RKO (cell line): ENCODE results near the gene TNFRSF12A.
A peak's percentile ranks its signal among the peaks of the same experiment; 100 is the strongest.
"Not testable (repeated sequence)": the region's sequence is repeated elsewhere in the genome, so short reads cannot be mapped to it uniquely, and the experiment has no call there.

Experiments used
- DNase-seq: peaks from one replicate; pipeline ENCODE4 v3.0.0-alpha.2; 2016; ENCODE audit warnings: low spot score

The TNFRSF12A gene

DNA sequence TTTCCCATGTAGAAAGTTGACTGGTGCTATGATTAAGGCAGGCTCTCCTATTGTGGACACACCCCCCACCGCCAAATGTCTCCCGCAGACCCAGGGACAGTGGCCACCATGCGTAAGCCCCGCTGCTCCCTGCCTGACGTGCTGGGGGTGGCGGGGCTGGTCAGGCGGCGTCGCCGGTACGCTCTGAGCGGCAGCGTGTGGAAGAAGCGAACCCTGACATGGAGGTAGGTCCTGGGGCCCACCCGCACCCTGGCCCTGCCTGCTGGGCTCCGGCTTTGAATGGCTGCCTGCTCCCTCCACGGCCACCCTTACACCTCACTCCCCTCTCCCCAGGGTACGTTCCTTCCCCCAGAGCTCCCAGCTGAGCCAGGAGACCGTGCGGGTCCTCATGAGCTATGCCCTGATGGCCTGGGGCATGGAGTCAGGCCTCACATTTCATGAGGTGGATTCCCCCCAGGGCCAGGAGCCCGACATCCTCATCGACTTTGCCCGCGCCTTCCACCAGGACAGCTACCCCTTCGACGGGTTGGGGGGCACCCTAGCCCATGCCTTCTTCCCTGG lies 29.8 kb downstream of the TNFRSF12A start:
- no peak for DNase-seq

DNA sequence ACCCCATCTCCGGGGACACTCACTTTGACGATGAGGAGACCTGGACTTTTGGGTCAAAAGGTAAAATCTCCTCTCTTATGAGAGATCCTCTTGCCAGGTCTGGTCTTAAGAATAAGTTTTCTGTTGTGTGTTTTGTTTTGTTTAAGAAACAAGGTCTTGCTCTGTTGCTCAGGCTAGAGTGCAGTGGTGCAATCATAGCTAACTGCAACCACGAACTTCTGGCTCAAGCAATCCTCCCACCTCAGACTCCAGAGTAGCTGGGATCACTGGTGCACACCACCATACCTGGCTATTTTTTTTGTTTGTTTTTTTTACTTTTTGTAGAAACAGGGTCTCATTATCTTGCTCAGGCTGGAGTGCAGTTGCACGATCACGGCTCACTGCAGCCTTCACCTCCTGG lies 30.3 kb downstream of the TNFRSF12A start:
- DNase-seq = no peak

DNA sequence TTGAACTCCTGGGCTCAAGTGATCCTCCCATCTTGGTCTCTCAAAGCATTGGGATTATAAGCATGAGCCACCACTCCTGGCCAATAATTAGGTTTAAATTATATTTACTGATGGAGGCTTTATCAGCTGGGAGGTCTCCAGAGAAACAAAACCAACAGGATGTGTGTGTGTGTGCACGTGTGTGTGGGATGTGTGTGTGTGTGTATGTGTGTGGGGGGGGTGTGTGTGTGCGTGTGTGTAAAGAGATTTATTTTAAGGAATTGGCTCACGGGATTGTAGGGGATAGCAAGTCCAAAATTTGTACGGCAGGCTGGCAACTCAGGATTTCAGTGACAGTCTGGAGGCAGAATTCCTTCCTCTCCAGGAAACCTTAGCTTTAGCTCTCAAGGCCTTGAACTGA lies 30.8 kb downstream of the TNFRSF12A start:
- no peak for DNase-seq

DNA sequence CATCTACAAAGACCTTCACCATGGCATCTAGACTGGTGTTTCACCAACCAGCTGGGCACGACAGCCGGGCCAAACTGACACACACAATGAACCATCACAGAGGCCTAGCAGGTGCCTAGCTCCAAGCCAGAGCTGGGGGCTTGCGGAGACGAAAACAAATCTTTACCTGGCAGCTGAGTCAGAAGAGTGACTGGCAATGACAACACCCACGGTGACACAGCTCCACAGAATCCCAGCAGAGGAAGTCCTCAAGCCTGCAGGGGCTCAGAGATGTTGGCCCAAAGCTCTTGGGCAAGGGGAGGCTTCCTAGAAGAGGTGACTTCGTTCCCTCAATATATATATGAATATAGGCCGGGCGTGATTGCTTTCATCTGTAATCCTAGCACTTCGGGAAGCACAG lies 31.3 kb downstream of the TNFRSF12A start:
- DNase-seq = no peak

DNA sequence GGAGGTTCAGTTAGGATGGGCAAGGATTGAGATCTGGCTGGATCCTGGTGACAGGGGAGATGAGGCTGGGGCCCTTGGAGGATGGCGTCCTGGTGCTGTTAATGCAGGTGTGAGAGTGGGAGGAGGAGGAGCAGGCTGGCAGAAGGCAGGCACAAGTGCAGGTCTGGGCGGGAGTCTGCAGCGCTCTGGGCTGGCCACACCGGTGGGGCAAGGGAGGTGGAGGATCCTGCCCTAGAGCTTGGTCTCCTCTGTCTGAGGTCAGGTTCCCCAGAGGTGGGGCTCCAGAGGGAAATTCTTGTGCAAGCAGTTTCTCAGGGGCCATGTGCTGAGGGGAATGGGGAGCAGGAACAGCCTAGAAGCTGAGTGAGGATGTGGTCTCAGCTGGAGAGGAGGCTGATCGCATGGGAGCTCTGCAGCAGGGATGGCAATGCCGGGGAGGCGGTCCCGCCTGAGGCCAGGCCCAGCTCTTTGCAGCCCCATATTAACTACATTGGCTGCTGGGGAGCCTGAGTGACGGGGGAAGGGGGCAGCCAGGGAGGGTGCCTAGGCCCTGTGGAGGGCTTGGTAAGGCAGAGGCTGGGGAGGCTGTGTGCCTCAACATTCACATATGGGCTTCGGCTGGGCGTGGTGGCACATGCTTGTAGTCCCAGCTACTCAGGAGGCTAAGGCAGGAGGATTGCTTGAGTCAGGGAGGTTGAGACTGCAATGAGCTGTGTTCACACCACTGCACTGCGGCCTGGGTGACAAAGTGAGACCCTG lies 32.6 kb downstream of the TNFRSF12A start:
- not testable (repeated sequence) for DNase-seq

DNA sequence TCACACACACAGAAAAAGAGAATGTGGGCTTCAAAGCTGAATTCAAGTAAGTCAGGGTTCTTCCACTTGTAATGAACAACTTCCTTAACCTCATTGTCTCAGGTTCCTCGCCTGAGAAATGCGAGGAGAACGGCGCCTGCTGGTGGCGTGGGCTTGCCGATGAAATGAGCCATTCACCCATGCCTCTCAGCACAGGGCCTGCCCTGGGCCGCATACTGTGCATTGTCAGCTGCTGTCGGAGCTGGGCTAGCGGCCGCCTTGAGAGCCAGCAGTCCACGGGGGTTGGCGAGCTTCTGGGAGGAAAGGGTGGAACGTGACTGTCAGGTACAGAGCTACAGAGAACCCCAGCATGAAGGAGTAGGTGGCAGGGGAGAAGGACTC lies 33.2 kb downstream of the TNFRSF12A start:
- DNase-seq = not testable (repeated sequence)

DNA sequence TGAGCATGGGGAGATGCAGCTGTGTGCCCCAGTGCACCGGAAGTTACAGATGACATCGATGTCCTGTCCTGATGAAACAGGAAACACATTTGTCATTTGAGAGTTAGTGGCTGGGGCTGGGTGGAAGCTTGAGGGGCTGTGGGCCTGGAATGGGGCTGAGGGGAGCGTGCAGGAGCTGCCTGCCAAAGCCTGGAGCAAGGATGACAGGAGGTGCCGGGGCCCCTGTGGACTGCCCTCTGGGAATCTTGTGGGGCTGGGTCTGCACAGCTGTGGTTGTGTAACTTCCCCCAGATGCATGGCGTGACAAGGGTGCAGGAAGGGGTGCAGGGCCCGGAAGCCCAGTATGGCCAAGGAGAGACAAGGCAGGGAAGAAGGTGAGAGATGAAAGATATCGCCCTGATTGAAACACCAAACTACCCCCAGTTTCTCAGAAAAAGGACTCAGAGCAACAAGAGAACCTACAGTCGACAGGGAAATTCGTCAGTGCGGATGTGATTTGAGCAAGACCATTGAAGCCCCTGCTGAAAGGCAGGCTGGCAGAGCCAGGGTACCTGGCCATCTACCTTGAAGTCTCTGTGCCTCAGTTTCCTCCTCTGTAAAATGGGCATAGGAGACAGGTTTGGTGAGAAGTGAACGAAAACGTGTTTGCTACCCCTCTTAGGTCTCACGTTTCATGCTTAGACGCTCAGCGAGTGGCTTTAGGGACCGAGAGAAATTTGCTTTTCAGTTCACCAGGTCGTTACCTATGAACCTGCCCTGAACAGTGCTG lies 35.0 kb downstream of the TNFRSF12A start:
- DNase-seq = no peak

DNA sequence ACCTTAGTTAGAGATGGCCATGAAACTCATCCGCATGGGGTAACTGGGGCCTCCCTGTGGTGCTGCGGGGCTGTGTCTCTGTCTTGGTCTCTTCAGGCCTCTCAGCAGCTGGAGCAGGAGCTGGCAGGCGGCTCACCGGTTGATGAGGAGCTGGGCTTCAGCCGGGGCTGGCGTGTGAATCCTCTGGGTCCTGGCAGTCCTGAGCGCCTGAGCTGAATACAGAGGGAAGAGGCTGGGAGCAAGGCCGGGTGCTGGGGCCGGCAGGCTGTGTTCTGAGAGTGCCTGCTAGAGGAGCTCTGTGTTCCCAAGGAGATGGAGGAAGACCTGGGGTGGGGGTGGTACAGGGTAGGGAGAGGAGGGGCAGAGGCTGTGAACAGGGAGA lies 35.6 kb downstream of the TNFRSF12A start:
- DNase-seq = not testable (repeated sequence)

DNA sequence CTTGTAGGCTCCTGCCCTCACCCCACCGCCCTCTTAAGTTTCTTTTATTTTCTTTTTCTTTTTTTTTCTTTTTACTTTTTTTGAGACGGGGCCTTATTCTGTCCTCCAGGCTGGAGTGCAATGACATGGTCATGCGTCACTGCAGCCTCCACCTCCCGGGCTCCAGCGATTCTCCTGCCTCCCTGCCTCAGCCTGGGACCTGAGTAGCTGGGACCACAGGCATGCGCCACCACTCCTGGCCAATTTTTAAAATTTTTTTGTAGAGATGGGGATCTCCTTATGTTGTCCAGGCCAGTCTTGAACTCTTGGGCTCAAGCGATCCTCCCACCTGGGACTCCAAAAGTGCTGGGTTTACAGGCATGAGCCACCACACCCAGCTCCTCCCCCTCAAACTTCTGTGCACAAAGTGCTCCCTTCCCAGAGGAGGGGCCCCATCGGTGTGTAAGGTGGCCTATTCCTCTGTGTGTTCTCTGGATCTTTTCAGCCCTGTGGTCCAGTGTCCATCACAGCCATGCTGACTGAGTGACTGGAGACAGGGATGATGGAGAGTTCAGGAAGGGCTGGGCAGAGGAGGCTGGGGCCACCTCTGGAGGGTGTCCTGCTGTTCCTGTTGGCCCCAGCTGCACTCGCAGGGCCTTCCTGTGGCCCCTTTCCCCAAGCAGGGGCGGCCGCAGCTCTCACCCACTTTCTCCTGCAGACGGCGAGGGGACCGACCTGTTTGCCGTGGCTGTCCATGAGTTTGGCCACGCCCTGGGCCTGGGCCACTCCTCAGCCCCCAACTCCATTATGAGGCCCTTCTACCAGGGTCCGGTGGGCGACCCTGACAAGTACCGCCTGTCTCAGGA lies 36.4 kb downstream of the TNFRSF12A start:
- no peak for DNase-seq

DNA sequence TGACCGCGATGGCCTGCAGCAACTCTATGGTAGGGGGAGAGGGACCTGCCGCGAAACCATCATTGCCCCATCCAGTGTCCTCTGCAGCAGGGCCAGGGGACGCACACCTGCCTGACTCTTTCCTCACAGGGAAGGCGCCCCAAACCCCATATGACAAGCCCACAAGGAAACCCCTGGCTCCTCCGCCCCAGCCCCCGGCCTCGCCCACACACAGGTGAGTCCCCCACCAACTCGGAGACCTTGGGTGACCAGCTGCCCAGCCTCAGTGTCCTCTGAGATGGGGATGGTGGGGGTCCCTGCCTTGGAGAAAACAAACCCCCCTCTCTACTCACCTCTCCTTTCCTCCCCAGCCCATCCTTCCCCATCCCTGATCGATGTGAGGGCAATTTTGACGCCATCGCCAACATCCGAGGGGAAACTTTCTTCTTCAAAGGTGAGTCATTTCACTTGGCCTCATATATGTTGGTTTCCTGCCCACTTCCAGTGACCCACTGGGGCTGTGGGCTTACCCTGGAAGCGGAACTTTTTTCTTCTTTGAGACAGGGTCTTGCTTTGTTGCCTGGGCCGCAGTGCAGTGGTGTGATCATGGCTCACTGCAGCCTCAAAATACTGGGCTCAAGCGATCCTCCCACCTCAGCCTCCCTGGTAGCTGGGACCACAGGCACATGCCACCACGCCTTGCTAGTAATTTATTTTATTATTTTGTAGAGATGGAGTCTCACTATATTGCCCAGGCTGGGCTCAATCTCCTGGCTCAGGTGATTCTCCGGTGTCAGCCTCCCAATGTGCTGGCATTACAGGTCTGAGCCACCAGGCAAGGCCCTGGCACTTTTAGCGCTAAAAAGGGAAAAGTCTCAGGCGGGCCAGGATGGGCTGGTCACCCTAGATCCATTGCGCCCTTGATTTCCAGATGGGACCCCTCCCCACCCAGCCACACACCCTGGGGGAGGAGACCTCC lies 37.3 kb downstream of the TNFRSF12A start:
- no peak for DNase-seq

DNA sequence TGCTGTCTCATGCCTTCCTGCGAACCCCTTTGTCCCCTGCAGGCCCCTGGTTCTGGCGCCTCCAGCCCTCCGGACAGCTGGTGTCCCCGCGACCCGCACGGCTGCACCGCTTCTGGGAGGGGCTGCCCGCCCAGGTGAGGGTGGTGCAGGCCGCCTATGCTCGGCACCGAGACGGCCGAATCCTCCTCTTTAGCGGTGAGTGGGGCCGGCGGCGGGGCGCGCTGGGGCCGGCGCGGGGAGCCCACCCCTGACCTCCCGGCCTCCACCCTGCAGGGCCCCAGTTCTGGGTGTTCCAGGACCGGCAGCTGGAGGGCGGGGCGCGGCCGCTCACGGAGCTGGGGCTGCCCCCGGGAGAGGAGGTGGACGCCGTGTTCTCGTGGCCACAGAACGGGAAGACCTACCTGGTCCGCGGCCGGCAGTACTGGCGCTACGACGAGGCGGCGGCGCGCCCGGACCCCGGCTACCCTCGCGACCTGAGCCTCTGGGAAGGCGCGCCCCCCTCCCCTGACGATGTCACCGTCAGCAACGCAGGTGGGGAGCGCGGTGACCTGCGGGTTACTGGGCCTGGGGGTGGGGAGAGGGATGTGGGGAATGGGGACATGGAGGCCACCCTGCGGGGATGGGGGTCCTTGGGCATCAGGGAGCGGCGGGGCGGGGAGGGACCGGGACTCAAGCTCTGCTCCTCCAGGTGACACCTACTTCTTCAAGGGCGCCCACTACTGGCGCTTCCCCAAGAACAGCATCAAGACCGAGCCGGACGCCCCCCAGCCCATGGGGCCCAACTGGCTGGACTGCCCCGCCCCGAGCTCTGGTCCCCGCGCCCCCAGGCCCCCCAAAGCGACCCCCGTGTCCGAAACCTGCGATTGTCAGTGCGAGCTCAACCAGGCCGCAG lies 38.2 kb downstream of the TNFRSF12A start:
- no peak for DNase-seq

DNA sequence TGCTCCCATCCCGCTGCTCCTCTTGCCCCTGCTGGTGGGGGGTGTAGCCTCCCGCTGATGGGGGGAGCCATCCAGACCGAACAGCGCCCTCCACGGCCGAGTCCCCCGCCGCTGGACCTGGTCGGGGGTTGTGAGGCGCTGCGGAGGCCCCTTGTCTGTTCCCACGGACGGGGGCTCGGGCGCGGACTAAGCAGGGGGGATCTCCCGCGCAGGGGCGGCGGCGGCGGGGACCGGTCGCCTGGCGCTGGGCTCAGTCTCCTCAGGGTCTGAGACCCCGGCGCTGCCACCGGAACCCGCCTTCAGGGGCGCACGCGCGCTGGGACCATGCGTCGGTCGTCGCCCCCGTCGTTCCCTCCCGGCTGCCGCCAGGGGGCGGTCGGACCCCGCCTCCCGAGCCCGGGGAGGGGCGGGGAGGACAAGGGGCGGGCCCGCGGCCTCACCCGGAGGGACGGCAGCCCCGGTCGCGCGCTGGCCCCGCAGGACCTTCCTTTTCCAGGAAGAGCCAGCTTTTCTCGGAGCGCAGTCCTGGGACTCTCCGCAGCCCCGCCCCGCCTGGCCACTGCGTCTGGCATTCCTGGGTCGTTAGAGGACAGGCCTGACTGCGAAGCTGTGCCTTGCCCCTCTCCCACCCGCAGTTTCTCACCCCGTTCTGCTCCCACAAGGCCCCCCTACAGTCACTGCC lies 39.0 kb downstream of the TNFRSF12A start:
- DNase-seq = peak; percentile 87

DNA sequence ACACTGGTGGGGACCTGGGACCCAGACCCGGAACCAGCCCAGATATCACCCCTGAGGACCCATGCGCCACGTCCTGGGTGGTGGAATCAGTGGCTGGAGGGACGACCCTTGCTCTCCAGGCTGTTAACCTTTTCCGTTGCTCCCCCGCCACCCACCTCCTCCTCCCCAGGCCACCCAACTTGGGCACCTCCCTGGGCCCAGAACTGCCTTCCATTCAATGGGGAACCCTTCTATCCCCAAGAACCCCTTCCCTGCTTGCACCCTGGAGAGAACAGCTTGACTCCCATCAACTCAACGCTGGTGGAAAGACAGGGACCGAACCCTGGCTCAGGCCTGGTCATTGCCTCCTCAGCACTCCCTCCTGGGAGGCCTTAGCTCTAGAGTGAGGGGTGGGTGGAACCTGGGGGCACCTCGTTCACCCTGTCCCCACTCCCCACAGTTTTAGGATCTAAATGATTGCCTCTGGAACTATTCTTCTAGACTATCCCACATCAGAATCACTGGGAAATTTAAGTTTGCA lies 39.6 kb downstream of the TNFRSF12A start:
- no peak for DNase-seq

DNA sequence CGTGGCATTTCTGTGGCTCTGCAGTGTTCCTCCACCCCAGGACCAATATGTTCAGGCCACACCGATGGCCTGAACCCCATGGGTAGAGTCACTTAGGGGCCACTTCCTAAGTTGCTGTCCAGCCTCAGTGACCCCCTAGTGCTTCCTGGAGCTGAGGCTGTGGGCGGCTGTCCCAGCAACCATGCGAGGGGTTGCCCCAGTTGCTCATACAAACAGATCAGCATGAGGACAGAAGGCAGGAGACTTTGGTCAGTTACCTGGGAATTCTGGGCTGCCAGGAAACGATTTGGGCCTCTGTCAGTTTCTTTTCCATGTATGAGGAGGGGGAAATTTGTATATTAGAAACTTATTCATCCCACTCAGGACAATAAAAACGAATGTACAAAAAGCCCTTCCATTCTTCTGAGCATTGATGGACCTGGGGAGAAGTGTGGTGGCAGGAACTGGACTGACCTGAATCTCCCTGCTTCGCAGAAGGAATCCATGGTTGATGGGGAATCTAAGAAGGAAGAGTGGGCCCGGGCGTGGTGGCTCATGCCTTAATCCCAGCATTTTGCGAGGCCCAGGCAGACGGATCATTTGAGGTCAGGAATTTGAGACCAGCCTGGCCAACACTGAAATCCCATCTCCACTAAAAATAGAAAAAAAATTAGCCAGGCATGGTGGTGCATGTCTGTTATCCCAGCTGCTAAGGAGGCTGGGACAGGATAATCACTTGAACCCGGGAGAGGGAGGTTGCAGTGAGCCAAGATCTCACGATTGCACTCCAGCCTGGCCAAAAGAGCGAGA lies 40.4 kb downstream of the TNFRSF12A start:
- DNase-seq = no peak

DNA sequence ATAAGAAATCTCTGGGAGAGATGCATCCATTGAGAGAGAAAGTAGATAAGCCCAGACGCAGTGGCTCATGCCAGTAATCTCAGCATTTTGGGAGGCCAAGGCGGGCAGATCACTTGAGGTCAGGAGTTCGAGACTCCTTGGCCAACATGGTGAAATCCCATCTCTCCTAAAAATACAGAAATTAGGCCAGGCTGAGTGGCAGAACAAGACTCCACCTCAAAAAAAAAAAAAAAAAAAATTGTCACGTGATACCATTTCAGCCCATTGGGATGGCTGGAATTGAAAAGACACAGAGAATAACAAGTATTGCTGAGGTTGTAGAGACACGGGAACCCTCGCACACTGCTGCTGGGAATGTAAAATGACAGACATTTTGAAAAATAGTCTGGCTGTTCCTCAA lies 42.4 kb downstream of the TNFRSF12A start:
- no peak for DNase-seq

DNA sequence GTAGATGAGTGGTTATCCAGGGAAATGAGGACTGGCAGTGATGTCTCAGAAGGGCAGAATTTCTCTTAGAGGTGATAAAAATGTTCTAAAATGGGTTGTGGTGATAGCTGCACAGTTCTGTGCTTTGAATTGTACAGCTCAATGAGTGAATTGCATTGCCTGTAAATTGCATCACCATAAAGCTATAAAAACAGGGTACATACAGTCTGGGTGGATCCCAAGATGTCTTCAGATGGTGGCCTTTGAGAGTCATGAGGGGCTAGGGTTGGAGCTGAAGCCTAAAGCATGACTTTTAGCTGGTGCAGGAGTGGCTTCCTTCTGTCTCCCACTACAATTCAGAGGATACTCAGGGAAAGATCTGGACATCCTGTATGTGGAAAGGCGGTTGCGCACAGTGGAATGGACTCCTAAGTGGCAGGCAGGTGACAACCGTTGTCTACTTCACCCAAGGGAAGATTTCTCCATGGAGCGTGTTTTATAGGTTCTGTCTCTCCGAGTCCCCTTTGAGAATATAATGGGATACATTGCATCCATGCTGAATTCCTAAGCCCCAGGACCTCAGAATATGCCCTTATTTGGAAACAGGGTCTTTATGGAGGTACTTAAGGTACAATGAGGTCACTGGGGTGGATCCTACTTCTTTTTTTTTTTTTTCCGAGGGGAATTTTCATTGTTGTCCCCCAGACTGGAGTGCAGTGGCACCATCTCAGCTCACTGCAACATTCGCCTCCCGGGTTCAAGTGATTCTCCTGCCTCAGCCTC lies 43.6 kb downstream of the TNFRSF12A start:
- DNase-seq = no peak

DNA sequence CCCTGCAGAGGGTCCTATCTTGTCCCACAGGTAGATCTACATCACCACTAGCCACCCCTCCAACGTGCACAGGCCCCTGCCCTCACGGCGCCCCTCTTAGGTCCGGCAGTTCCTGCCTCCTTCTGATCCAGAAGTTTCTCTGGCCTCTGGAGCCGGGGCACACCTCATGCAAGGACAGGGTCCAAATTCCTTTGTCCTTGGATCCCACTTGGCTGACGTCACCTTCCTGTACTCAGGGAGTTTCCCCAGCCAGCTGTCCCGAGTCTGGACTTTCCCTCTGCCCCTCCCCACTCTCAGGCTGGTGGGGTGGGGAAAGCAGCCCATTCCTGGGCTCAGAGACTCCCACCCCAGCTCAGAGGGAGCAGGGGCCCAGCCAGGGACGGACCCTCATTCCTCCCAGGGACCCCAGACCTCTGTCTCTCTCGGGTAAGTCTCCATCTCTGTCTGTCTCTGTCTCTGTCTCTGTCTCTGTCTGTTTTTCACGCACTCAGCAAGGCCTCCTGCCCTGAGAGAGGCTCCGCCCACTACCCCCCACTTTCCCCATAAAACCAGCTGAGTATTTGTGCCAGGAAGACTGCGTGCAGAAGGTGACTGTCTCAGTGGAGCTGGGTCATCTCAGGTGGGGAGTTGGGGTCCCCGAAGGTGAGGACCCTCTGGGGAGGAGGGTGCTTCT lies 45.0 kb downstream of the TNFRSF12A start, which contains the start of gene IL32:
Gene IL32, plus strand, starts transcription at position 572 of the 673 bp plus-strand sequence. CDS start 172 bp downstream, outside the sequence.
- peak; percentile 66 for DNase-seq
